ENCODE measurements around the gene CLEC19A.

DNA sequence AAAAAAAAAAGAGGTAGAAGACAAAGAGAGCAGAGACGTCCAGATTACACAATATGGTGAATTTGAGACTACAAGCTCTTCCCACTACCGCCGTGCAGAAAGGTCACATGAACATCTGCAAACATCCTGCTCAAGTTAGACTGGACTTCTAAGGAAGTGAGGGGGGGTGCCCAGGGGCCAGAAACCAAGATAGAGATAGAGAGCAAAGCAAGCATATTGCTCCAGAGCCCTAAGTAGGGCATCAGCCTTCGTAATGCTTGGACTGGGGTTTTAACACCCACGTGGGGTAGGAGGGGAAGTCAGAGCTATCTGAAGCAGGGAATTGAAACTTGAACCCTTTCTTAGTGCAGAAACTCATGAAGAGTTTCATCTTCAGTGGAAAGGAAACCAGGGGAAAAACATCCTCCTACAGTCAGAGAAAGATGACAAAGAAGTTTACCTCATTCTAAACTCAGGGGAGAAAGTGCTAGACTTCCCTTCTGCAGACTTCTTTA lies 8.7 kb downstream of the CLEC19A start:
- TF ChIP-seq, protein P1, sequence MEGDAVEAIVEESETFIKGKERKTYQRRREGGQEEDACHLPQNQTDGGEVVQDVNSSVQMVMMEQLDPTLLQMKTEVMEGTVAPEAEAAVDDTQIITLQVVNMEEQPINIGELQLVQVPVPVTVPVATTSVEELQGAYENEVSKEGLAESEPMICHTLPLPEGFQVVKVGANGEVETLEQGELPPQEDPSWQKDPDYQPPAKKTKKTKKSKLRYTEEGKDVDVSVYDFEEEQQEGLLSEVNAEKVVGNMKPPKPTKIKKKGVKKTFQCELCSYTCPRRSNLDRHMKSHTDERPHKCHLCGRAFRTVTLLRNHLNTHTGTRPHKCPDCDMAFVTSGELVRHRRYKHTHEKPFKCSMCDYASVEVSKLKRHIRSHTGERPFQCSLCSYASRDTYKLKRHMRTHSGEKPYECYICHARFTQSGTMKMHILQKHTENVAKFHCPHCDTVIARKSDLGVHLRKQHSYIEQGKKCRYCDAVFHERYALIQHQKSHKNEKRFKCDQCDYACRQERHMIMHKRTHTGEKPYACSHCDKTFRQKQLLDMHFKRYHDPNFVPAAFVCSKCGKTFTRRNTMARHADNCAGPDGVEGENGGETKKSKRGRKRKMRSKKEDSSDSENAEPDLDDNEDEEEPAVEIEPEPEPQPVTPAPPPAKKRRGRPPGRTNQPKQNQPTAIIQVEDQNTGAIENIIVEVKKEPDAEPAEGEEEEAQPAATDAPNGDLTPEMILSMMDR (IDR thresholded peaks at IDR 0.05) = no peak
- TF ChIP-seq POLR2A (IDR thresholded peaks at IDR 0.05) = no peak
